Posterior vena cava (tissue), 2 donors: Measurements from ENCODE around the gene GARNL3. TPM values are rescaled to one million over a fixed set of nuclear protein-coding genes. Genes with fewer than 3 reads are reported as not detected.

Source experiments
- DNase-seq: peaks from one replicate; pipeline ENCODE4 v3.0.0-alpha.2; 2020; ENCODE audit warnings: low spot score
- intact Hi-C, 2 donors: fragments of 100-400 bp; cut with DNase I; formaldehyde crosslinking; loops; one replicate each; pipeline versions ENCODE4 v1.14.1 to v1.14.2; 2022 to 2023
- total RNA-seq, 2 donors: library from RNA; stranded (reverse); fragmentation: NEBNext Ultra II Directional; extraction: Animal tissue kit (Norgen Biotek cat#: 25700); gene quantifications; one replicate each; pipeline ENCODE4 v1.2.1, GENCODE V29; 2021
- donor health status: DM: yes; HTN: yes; CAD: no.
- donor health status: DM: yes; HTN: yes; CAD: no.

GARNL3 gene
- total RNA-seq, 2 donors from 2014 or later = 38.5 to 40.4 TPM

DNA sequence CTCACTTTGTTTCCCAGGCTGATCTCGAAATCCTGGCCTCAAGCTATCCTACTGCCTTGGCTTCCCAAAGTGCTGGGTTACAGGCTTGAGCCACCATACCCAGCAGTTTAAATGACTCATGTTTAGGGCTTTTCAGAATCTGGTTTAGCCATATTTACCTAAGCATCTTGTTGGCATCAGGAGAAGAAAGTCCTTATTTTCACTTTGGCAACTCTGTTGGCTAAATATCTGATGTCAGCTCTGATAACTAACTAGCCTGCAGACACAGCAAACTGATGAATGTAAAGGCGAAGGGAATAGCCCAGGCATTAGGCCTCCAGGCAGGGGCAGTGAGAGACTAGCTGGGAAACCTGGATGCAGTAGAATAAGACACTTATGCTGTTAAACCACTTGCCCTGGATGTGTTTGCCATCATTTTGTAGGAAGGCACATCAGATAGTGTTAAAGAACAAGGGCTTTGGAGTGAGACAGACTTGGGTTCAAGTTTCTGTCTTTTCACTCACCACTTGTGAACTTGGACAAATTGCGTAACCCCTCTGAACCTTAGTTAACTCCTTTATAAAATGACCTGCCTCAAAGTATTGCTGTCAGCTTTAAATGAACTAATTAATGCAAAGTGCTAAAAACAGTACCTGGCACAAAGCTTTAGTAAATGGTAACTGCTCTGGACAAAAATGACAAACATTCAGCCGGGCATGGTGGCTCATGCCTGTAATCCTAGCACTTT, 34.7 kb upstream of the GARNL3 start:
- DNase-seq = no peak
- intact Hi-C loops = no loop called here

DNA sequence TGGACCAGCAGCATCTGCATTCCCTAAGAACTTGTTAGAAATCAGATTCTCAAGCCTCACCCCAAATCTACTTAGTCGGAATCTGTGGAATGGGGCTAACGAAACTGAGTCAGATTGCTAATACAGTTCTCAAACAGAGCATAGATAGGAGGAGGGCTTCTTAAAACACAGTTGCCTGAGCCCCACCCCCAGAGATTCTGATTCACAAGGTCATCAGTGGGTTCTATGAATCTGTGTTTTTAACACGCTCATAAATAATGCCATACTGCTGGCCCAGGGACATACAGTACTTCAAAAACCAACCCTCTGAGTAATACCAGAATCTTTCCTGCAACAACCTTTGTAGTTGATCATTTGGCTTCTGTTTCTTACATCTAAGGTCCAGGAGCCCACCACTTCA, 32.9 kb upstream of the GARNL3 start:
- no peak for DNase-seq
- intact Hi-C loops = no loop called here

DNA sequence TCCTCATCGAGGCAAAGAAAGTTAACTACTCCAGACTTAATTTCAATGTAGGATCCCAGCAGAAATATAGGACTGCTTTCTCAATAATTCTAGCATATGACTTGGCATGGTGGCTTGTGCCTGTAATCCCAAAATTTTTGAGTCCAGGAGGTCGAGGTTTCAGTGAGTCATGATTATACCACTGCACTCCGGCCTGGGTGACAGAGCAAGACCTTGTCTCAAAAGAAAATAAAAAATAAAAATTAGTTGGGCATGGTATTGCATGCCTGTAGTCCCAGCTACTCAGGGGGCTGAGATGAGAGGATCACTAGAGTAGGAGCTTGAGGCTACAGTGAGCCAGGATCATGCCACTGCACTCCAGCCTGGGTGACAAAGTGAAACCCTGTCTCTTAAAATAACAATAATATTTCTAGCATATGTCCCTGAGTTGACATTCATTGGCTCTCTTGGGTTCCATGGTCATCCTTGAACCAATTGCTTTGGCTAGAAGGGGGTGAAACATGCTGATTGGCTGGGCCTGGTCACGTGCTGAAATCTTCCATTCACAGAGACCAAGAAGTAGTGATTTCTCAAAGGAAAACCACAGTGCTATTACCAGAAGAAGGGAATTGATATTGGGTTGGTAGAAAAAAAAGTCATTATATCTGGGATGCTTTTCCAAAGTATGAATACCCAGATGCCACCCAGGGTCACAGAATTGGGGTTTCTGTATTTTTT, 31.6 kb upstream of the GARNL3 start:
- intact Hi-C loops = no loop called here
- DNase-seq = no peak

DNA sequence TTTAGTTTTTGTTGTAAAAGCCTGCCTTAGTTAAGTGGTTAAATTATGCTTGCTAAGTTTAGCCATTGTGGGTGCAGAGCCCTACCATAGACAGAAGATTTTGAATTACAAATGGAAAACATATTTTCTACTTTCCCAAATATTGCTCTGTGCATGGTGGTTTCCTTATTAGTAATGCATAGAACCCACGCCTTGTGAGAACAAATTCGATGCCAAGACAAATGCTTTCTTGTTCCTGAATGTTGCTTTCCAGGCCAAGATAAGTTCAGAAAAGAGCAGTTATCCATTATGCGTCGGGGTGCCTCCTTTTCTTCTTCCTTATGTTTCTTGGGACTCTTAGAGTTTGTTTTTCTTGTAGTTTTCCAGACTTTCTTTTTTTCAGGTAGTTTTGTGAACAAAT, 31.0 kb upstream of the GARNL3 start:
- intact Hi-C loops = no loop called here
- no peak for DNase-seq

DNA sequence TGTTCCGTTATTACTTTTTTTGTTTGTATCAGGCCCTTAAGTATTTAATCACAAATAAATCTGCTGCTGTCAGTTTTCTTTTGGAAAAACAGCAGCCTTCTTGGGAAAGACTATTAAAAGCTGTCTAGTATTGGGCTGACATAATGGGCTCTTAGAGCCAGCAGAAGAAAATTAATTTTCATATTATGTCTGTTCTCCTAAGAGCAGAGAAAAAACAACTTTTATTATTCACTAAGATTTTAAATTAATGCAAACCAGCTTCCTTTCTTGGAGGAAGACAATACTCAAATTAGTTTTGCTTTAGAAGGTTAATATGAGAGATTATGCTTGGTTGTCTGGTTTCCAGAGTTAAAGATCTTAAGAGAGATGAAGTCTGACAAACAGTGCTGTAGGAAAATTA, 30.6 kb upstream of the GARNL3 start:
- no peak for DNase-seq
- intact Hi-C loops = no loop called here

DNA sequence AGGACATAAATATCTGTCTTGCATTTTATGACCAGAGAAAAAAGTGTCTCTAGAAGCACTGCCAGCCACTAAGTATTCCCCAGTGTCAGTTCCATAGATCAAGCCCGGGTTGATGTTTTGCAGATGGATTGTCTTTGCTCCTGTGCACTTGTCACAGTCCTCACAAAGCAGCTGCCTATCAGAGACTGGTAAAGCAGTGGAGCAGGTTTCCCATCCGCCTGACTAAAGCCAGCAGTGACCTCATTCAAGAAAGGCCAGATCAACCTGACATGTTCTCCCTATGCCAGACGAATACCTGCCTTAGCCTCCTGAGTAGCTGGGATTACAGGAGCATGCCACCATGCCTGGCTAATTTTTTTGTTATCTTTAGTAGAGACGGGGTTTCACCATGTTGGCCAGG, 26.8 kb upstream of the GARNL3 start:
- DNase-seq = no peak
- intact Hi-C loops = no loop called here

DNA sequence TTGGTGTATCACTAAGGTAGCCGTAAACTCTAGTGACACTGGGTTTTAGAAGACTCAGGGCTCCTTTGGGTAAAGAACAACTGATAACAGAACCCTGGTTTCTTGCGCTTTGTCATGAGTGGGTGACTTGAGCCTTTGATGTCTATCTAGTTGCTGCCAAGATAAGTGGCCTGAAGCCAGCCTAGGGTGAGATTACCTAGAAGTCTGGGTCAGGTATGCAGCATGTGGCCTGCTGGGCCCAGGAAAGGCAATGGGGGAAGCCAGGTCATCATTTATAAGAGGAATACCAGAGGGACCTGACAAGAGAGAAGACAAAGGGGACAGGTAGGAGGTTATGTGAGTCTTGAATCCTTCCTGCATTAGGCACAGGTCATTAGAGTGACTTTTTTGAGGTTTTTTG, 23.2 kb upstream of the GARNL3 start:
- intact Hi-C loops = no loop called here

DNA sequence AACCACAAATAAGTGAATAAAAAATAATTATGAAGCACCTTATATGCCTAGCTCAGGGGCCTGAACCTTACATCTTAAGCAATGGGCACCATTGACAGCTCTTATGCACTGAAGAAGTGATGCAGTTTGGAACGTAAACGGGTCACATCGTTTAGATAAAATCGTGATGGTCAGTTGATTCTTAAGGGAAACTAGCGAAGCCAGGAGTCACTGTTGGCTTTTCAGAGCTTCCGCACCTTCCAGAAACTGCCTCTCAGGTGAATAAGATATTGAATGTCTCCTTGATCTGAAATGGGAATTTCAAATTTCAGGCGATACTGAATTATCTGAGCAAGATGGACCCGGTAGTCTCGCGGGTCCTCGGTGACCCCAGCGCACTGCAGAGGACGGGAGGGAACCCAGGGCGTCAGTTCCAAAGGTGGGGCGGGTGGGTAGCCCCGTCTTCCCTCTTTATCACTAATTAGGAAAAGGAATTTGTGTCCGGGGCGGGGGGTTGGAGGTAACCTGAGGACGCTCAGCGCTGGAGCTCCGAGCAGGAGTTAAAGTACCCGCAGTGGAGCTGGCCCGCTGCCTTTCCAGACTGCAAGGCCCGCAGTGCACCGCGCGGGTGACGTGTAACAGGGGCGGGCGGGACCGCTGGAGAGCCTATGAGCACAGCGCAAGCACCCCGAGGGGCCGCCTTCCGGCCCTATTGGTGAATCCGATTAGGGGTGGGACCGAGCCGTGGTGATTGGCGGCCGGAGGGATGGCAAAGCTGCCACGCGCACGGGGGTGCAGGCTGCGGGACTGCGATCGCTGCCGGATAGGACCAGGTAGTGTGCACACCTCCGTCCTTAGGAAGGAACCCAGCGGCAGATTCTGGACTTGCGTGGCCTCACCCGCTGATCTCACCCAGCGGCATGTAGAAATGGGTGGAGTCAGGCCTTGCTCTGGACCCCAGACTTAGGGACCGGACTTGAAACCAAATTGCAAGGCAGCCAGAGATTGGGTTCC, 19.7 kb upstream of the GARNL3 start:
- DNase-seq = peak; percentile 99
- intact Hi-C loops = no loop called here

More for the DNA sequence above, 23.2 kb upstream of the GARNL3 start:
- no peak for DNase-seq

DNA sequence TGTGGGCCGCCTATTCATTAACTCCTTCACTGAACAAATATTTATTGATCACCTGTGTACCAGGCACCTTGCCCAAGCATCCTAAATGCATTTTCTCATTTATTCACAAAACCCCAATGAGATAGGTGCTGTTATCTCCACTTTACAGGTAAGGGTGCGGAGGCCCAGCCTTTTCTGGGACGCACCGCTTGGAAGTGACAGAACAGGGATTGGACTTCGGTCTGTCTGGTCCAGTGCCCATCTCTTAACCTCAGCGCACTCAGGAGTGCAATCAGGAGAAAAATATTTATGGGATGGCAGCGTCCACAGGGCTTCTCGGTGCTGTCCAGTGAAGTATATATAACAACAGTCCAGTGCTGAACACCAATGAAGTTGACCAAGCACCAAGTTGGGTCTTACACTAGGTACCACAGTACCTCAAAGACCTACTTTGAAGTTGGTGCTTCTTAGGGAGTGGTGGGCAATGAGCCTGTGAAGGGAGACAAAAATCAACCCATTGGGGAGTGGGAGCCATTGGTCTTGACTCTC, 18.9 kb upstream of the GARNL3 start:
- intact Hi-C loops = no loop called here
- DNase-seq = no peak

DNA sequence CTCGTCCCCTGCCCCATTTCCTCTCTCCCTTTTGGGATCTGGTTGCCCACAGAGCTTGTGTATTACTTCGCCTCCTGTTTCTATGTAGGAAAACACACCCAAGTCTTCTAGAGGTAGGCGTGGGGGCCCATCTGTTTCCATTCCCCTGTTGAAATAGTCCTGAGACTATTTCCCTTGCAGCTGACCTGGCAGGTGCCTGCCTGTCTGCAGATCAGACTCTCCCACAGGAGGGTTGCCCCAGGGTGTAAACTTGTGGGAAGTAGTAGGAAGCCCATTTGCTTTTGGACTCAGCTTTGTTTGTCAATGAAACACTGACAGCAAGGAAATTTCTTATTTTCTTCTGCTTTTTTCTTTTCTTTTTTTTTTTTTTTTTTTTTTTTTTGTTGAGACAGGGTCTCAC, 16.3 kb upstream of the GARNL3 start:
- no peak for DNase-seq
- intact Hi-C loops = no loop called here

DNA sequence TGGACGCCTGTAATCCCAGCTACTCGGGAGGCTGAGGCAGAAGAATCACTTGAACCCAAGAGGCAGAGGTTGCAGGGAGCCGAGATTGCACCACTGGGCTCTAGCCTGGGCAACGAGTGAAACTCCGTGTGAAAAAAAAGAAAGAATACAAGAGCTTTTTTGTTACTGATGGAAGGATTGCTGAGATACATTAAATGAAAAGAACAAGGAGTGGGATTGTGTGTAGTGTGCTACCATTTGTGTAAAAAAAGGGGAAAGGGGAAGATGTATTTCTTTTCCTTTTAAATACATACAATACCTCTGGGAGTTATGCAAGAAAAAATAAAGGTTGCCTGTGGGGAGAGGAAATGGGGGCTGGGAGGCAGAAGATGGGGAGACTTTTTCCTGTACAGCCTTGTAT, 14.7 kb upstream of the GARNL3 start:
- intact Hi-C loops = no loop called here
- no peak for DNase-seq

DNA sequence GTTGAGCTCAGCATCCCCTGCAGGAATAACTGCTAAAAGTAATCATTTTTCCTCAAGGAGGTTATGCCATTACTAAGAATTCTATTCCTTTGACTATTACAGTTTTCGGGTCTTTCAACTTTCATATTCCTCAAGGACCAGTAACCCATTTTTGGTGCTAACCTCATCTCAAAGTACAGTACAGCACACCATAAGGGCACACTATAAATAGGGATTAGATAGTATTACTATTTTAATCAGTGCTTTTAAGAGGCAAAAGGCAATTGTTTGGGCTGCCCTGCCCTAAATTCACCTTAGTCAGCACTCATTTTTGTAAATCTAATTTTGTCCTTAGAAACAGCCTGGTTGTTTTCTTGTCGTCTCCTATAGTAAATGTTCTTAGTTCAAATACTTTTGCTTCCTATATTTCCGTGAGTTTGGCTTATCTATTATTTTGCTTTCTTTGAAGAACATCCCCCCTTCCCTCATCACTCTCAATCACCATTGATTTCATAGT, 13.6 kb upstream of the GARNL3 start:
- intact Hi-C loops = no loop called here
- DNase-seq = no peak

DNA sequence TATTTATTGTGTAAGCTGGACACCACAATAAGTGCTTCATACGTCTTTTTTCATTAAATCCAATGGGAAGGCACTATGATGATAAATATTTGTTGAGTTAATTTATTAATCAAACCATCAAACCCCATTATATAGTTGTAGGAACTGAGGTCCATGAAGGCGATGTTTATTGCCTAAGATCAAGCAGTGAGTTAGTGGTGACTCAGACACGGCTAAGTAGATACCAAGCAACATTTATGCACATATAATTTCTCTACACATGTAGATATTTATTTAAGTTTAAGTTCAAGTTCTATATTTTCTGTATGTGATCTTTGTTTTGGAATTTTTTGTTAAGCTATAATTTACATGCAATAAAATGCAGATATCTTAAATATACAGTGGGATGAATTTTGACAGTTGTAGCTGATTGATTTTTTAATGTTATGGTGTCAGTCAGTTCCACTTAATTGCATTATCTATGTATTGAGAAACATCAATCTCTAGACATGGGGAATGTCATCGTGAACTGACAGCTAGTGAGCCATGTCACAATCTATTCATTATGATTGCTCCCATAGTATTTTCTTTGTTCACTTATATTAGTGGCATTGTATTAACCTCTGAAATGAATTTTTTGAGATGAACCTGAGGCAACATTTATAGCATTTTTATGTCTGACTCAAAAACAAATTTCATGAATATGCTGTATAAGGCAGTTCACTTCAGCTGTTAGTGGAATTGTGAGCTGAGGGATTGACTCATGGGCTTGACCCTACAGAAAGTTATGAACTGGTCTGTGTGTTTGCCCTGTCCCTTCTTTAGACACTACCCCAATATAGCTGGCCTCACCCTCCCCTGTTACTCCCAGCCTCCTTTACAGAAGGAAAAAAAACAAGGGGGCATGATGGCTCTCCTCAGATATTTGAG, 11.9 kb upstream of the GARNL3 start:
- intact Hi-C loops = no loop called here
- DNase-seq = no peak

DNA sequence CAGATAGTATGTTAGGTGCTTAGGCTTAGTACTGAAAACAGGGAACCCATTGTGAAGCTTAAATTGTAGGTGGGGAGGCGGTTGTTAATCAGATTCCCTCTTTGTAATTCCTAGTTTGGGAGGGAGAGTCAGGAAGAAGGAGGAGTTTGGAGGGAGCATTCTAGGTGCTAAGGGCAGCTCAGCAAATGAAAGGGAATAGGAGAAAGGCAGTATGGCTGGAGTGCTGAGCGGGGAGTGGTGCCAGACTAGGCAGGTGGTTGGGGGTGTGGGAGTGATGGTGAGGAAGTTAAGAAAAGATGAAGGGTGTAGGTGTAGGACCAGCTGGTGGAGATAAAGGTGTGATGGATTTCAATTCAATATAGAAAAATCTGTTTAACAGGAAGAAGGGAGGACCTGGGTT, 11.1 kb upstream of the GARNL3 start:
- no peak for DNase-seq
- intact Hi-C loops = no loop called here

DNA sequence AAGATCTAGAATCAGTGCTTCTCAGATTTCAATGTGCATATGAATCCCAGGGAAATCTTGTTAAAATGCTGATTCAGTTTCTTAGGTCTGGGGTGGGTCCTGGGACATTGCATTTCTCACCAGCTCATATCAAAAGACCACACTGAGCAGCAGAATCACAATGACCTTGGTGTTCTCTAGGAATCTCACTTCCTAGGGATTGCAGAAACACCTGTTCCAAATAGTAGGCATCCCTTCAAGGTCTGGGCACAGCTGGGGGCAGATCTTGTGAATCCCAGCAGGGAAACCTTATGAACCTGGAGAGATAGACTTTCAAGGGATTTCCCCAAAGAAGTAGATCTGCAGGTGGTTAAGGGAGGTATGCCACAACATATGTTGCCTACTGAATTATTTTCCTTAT, 8.9 kb upstream of the GARNL3 start:
- DNase-seq = no peak
- intact Hi-C loops = no loop called here

DNA sequence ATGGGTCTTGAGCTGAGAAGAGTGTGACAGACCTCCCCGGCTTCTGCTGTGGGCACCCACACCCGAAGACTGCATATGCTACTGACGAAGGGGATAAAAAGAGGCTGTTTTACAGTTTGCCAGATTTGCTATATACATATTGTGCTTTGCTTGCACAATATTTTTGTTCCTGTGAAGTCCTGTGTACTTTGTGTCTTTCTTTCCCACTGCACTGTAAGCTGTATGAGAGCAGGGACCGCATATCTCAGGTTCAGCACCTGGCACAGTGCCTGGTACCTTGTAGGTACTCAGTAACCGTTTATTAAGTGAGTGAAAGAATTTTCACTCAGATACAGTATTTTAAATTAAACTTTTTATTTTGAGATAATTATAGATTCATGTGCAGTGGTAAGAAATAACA, 8.2 kb upstream of the GARNL3 start:
- no peak for DNase-seq
- intact Hi-C loops = no loop called here

DNA sequence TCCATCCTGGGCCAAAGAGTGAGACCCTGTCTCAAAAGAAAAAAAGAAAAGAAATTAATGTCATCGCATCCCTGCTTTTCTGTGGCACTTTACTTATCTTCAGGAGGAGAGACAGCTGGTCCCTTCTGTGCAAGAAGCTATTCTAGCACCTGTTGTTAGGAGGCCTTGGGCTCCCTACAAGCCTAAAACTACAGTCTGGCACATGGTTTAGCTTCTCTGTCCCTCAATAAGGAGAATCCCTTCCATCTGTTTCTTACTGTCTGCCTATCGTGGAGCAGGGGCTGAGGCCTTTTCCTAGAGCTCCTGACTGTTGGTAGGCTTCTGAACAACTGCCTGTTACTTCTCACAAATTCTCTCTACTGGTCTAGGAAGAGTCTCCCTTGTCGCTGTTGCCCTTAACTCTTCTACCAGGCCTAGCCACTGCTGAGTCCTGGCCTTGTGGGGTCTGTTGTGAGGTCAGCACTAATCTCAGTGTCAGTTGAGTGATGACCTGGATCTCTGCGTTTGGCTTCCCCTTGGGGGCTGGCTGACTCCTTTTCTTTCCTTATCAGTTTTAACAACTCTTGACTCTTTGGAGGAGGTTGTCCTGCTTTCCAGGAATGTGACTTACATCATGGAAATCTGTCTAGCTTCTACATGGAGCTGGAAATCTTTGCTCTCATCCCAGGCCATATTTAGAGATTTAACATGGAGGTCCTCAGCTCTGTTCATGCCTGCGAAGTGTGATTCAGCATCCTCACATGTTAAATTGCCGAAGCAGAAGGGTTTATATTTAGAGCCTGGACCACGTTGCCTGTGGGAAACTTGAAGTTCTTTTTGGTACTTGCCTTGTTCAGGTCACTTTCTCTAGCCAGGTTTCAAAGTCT, 5.7 kb upstream of the GARNL3 start:
- intact Hi-C loops = no loop called here
- no peak for DNase-seq

DNA sequence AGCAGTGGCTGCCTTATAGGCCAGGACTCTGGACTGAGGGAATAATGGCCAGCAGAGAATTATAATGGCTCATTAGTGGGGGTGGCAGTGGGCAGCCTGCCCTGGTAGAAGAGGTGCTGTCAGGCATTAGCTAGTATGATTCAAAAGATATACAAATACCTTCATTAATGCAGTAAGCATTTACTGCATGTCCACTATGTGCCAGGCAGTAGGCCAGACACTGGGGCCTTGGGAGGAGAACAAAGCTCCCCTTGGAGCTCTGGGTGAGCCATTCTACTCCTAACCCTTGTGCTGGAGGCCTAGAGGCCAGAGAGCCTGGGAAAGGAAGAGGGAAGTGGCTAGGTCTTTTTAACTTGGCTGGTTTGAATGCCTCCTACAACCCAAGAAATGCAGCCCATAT, 2.0 kb upstream of the GARNL3 start:
- intact Hi-C loops = loop anchor here in 1 of 2 donors (10.0 kb wide), 1 partner anchor 52 kb away; no protein-coding TSS in a partner anchor

More for the DNA sequence above, 2.0 kb upstream of the GARNL3 start:
- no peak for DNase-seq
